ENCODE results near the gene RING1. TPM values are rescaled to one million over a fixed set of nuclear protein-coding genes. Genes with fewer than 3 reads are reported as not detected.

Gene RING1
- total RNA-seq, 1 donor from 2014 or later, result 30.8 TPM

DNA sequence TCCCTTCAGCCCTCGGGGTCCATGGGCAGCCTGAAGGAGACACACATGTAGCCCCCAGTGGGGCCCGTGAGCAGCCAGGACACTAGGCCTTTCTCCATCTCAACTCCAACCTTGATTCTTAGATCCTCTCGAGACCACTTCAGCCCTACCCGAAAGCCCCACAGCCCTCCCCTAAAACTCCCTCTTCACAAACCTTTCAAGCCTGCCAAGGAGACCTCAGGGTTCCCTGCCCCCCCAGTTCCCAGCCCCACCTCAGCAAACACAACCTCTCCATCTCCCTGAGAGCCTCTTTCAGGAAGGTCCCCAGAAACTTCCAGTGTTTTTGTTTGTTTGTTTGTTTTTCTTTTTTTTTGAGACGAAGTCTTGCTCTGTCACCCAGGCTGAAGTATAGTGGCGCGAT lies 27.2 kb upstream of the RING1 start:
- DNase-seq (ENCODE audit: low read depth) (no peak), FAIRE-seq (no peak)
- Histone ChIP-seq H3K4me3 (ENCODE audit: insufficient read depth, low read depth, low read length) (no peak overlapping the region), H3K79me2 (ENCODE audit: insufficient read depth, low read length) (no peaks in the 10 kb centered on the region), H2AFZ (ENCODE audit: low read depth, low read length) (no peak overlapping the region), H3K9me3 (ENCODE audit: insufficient read depth, low read depth, low read length) (no peaks in the 10 kb centered on the region), H3K4me2 (ENCODE audit: low read length) (no peak overlapping the region), H3K4me1 (ENCODE audit: insufficient read depth, low read length) (no peaks in the 10 kb centered on the region), H3K27me3 (ENCODE audit: insufficient read depth, low read length) (no peaks in the 10 kb centered on the region), H4K20me1 (ENCODE audit: insufficient read depth, low read length) (no peaks in the 10 kb centered on the region), H3K27ac (ENCODE audit: low read depth, low read length) (no peak overlapping the region), H3K9ac (ENCODE audit: low read length) (no peak overlapping the region), H3K36me3 (ENCODE audit: insufficient read depth, low read length) (no peaks in the 10 kb centered on the region)
- Mint-ChIP-seq H3K27ac (ENCODE audit: unreplicated experiment) (peak overlapping the region; percentile 3), H3K27me3 (ENCODE audit: low read depth, unreplicated experiment) (peaks cover 21% of the 10 kb centered on the region), H3K36me3 (ENCODE audit: low read depth, unreplicated experiment) (peaks cover 11% of the 10 kb centered on the region), H3K4me3 (ENCODE audit: unreplicated experiment) (no peak overlapping the region), H3K4me1 (ENCODE audit: low read depth, unreplicated experiment) (no peaks in the 10 kb centered on the region), H3K9me3 (ENCODE audit: unreplicated experiment) (peaks cover 2% of the 10 kb centered on the region)
- TF ChIP-seq CTCF (IDR thresholded peaks at IDR 0.05; ENCODE audit: insufficient read depth, low read depth, low read length) (no peak), EZH2 (IDR thresholded peaks at IDR 0.05; ENCODE audit: insufficient read depth, low read length) (no peak)

DNA sequence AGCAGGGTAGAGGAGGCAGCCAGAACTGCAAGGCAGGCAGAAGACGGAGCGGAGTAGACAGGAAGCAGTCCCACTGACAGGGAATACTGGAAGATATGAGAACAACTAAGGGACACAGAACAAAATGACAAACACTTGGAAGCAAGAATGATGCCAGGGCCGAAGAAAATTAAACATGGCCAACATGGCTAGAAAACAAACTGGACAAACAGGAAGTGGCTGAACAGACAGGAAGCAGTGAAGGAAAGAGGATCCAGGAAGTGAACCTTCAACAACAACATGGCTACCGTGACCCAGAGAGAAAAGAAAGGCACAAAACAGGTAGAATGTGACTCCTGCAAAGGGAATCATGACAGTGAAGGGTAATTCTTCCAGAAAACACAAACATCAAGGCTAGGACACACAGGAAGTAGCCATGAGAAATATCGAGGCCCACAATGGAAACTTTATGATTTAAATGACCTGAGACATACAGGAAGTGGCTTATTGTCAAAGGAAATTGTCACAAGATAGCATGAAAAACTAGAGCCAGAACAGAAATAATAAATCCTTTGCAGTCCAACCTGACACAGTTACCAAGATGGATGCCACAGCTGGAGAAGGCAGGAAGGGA lies 25.1 kb upstream of the RING1 start:
- H3K4me3 Mint-ChIP-seq (ENCODE audit: unreplicated experiment), result no peak overlapping the region
- FAIRE-seq, result no peak
- H3K27ac Mint-ChIP-seq (ENCODE audit: unreplicated experiment), result no peak overlapping the region
- no peak for DNase-seq (ENCODE audit: low read depth)
- H3K79me2 ChIP-seq (ENCODE audit: insufficient read depth, low read length), result no peaks in the 10 kb centered on the region
- no peaks in the 10 kb centered on the region for H3K9me3 ChIP-seq (ENCODE audit: insufficient read depth, low read depth, low read length)
- no peaks in the 10 kb centered on the region for H3K27me3 ChIP-seq (ENCODE audit: insufficient read depth, low read length)
- no peak overlapping the region for H3K4me3 ChIP-seq (ENCODE audit: insufficient read depth, low read depth, low read length)
- TF ChIP-seq CTCF (IDR thresholded peaks at IDR 0.05; ENCODE audit: insufficient read depth, low read depth, low read length) (no peak), EZH2 (IDR thresholded peaks at IDR 0.05; ENCODE audit: insufficient read depth, low read length) (no peak)
- H3K4me2 ChIP-seq (ENCODE audit: low read length), result no peak overlapping the region
- H2AFZ ChIP-seq (ENCODE audit: low read depth, low read length), result peak overlapping the region; percentile 73
- no peaks in the 10 kb centered on the region for H4K20me1 ChIP-seq (ENCODE audit: insufficient read depth, low read length)
- H3K36me3 ChIP-seq (ENCODE audit: insufficient read depth, low read length), result no peaks in the 10 kb centered on the region
- H3K9ac ChIP-seq (ENCODE audit: low read length), result no peak overlapping the region
- peaks cover 28% of the 10 kb centered on the region for H3K27me3 Mint-ChIP-seq (ENCODE audit: low read depth, unreplicated experiment)
- H3K4me1 ChIP-seq (ENCODE audit: insufficient read depth, low read length), result no peaks in the 10 kb centered on the region
- peaks cover 9% of the 10 kb centered on the region for H3K36me3 Mint-ChIP-seq (ENCODE audit: low read depth, unreplicated experiment)
- H3K27ac ChIP-seq (ENCODE audit: low read depth, low read length), result no peak overlapping the region
- H3K4me1 Mint-ChIP-seq (ENCODE audit: low read depth, unreplicated experiment), result no peaks in the 10 kb centered on the region
- H3K9me3 Mint-ChIP-seq (ENCODE audit: unreplicated experiment), result peaks cover 2% of the 10 kb centered on the region

- Histone ChIP-seq H3K4me1 (ENCODE audit: insufficient read depth, low read length) (no peaks in the 10 kb centered on the region), H3K79me2 (ENCODE audit: insufficient read depth, low read length) (no peaks in the 10 kb centered on the region), H3K9ac (ENCODE audit: low read length) (no peak overlapping the region), H2AFZ (ENCODE audit: low read depth, low read length) (no peak overlapping the region), H3K4me3 (ENCODE audit: insufficient read depth, low read depth, low read length) (no peak overlapping the region), H3K9me3 (ENCODE audit: insufficient read depth, low read depth, low read length) (no peaks in the 10 kb centered on the region), H3K36me3 (ENCODE audit: insufficient read depth, low read length) (no peaks in the 10 kb centered on the region), H3K27ac (ENCODE audit: low read depth, low read length) (no peak overlapping the region), H3K4me2 (ENCODE audit: low read length) (no peak overlapping the region), H3K27me3 (ENCODE audit: insufficient read depth, low read length) (no peaks in the 10 kb centered on the region), H4K20me1 (ENCODE audit: insufficient read depth, low read length) (no peaks in the 10 kb centered on the region)
- Mint-ChIP-seq H3K27me3 (ENCODE audit: low read depth, unreplicated experiment) (peaks cover 24% of the 10 kb centered on the region), H3K27ac (ENCODE audit: unreplicated experiment) (no peak overlapping the region), H3K4me1 (ENCODE audit: low read depth, unreplicated experiment) (peaks cover under 1% of the 10 kb centered on the region), H3K36me3 (ENCODE audit: low read depth, unreplicated experiment) (peaks cover 7% of the 10 kb centered on the region), H3K4me3 (ENCODE audit: unreplicated experiment) (no peak overlapping the region), H3K9me3 (ENCODE audit: unreplicated experiment) (peaks cover 2% of the 10 kb centered on the region)
- DNase-seq (ENCODE audit: low read depth), result no peak
- TF ChIP-seq EZH2 (IDR thresholded peaks at IDR 0.05; ENCODE audit: insufficient read depth, low read length) (no peak), CTCF (IDR thresholded peaks at IDR 0.05; ENCODE audit: insufficient read depth, low read depth, low read length) (no peak)
- no peak for FAIRE-seq
These were observed 23.1 kb upstream of the RING1 start for GRCh38 chr6:33185190-33185589.

All from astrocyte (in vitro differentiated cells and primary cell).